Epidermal melanocyte (primary cell): Measurements from ENCODE around the gene PSME1.
A peak's percentile ranks its signal among the peaks of the same experiment; 100 is the strongest.
"Not testable (repeated sequence)": the region's sequence is repeated elsewhere in the genome, so short reads cannot be mapped to it uniquely, and the experiment has no call there.

Experiments
- DNase-seq: peaks from one replicate; pipeline ENCODE4 v3.0.0; 2011; ENCODE audit warnings: low spot score; ENCODE audit not compliant: insufficient read length

The PSME1 gene

DNA sequence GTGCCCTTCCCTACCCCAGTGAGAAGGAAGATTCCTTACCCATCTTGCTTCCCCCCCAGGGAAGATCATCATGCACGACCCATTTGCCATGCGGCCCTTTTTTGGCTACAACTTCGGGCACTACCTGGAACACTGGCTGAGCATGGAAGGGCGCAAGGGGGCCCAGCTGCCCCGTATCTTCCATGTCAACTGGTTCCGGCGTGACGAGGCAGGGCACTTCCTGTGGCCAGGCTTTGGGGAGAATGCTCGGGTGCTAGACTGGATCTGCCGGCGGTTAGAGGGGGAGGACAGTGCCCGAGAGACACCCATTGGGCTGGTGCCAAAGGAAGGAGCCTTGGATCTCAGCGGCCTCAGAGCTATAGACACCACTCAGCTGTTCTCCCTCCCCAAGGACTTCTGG is 32.5 kb upstream of the PSME1 start:
- DNase-seq = no peak

DNA sequence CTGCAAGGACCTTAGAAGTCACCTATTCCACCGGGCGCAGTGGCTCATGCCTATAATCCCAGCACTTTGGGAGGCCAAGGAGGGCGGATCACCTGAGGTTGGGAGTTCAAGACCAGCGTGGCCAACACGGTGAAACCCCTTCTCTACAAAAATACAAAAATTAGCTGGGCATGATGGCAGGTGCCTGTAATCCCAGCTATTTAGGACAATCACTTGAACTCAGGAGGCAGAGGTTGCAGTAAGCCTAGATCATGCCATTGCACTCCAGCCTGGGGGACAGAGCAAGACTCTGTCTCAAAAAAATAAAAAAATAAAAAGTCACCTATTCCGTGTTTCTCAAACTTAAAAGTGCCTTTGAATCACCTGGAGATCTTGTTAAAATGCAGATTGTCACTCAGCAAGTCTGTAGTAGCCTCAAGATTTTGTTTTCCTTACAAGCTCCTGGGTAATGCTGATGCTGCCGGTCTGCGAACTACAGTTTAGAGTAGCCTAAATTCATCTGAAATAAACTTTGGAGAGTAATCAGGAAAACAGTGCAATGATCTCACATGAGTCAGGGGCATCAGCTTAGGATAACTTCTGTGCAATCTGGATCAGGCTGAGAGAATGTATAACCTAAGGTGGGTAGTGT is 30.3 kb upstream of the PSME1 start:
- not testable (repeated sequence) for DNase-seq

DNA sequence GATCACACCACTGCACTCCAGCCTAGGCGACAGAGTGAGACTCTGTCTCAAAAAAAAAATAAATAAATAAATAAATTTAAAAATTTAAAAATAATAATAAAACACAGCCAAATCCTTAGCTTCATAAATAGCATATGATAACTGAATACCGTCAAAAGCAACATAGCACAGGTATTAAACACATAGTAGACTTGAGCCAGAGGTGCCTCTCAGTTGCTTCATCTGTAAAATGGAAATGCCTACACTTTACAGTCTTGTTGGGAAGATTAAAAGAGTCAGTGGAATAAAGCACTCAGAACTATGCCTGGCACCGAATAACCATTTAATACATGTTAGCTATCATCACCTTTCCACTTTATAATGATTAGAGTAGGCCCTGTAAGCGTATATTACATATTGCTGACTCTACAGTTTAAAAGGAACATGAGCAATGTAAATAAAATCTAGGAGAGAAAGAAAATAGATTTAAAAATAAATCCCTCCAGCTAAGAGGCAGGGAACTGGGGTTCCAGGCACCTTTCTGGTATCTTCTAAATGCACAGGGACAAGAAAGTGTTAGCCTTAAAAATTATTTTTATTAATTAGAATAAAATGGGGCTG is 29.2 kb upstream of the PSME1 start:
- no peak for DNase-seq

- no peak for DNase-seq
Measured at GRCh38 chr14:24108336-24108874, 27.6 kb upstream of the PSME1 start.

- no peak for DNase-seq
Measured at GRCh38 chr14:24110060-24110459, 25.9 kb upstream of the PSME1 start.

GRCh38 chr14:24110523-24110922 is 25.5 kb upstream of the PSME1 start:
- no peak for DNase-seq

DNA sequence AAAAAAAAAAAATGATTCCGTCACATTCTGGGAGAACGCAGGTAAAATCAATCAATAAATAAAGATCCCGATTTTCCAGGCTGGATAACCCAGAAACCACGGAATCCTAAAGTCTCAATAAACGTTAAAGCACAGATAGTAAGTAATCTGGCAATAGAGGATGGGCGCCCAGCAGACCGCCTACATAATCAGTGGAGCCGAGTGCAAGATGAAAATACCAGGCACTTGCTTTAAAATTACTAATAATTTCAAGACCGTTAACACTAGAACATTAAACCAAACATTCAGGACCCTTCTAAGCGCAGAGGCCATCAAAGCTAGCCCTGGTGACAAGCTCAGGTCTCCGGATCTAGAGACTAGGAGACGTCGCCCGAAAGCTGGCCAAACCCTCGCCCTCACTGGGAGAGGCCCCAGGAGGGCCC is 22.6 kb upstream of the PSME1 start:
- DNase-seq = no peak

- DNase-seq = peak; percentile 50
Measured at GRCh38 chr14:24113801-24114531, 22.0 kb upstream of the PSME1 start.

DNA sequence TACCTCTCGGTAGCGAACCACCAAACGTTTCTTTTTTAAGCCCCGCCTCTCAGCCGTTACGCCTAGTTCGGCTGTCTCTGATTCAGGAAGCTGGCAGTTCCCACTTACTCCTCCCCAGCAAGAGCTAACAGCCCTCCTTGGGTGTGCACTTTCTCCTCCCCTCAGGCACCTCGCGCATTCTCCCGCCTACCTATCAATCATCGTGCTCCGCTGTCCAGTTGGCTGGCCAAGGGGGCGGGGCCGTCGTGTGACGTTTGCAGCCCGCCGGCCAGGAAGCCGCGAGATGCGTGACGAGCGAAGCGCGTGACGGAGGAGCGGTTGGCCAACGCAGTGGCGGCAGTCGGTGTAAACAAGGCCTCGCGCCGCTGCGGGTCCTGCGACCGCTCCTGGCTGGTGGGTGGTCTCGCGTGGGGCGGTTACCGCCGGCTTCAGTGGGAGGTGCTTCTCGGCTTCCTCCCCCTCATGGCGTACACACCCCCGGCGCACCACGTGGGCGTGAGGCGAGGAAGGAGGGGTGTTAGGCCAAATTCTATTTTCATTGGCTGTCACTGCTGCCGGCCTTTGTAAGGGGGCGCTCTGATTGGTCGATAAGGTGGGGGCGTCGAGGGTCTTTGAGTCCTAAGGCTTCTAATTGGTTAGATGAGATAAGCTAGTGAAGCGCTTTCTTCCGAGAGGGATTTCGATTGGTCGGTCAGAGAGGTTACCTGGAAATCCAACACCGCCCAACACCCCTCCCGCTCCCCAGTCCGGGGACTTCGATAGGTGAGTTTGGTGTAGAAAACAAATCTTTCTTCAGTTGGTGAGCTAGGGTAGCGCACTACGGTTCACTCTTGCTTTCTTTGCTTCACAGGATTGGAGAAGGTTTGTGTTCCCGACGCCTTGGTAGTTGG is 21.2 kb upstream of the PSME1 start, which contains the start of the genes DCAF11 and NRL:
DCAF11 (plus strand) TSS at position 246 of the 890 bp plus-strand sequence. CDS start 818 bp downstream, outside the sequence.
NRL (minus strand) TSS at position 418 of the 890 bp plus-strand sequence. CDS start 32,101 bp downstream, outside the sequence.
- peak; percentile 99 for DNase-seq

GRCh38 chr14:24115422-24116127 is 20.4 kb upstream of the PSME1 start:
- DNase-seq = no peak

- DNase-seq = no peak
Measured at GRCh38 chr14:24116128-24116814, 19.7 kb upstream of the PSME1 start.

GRCh38 chr14:24117179-24117578 is 18.8 kb upstream of the PSME1 start:
- no peak for DNase-seq

DNA sequence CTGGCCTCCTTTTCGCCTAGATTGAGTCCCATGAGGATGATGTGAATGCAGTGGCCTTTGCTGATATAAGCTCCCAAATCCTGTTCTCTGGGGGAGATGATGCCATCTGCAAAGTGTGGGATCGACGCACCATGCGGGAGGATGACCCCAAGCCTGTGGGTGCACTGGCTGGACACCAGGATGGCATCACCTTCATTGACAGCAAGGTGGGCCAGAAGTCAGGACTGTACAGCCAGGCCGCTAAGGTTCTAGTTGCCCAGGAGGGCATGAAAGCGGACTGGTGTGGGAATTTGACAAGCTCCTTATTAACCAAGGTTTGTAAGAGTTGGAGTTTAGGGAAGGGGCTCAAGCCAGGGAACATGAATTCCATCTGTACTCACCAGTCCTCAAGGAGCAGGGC is 16.3 kb upstream of the PSME1 start:
- no peak for DNase-seq

GRCh38 chr14:24121210-24121609 is 14.8 kb upstream of the PSME1 start:
- DNase-seq = no peak

DNA sequence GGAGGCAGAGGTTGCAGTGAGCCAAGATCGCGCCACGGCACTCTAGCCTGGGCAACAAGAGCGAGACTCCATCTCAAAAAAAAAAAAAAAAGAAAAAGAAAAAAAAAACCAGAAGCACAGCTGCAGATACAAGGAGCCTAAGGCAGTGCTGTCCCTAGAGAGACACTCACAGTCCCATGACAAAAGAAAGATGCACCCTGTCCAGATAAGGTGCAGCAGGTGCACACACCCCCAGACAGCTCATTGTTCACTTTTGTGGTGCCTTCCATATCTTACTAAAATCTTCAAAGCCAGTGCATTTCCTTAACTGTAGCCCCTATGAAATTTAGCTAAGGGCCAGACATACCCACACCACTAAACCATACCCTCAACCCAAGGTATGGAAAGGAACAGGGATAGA is 13.6 kb upstream of the PSME1 start:
- DNase-seq = no peak

GRCh38 chr14:24122898-24123297 is 13.1 kb upstream of the PSME1 start:
- DNase-seq = no peak

- no peak for DNase-seq
Measured at GRCh38 chr14:24123424-24124417, 12.3 kb upstream of the PSME1 start.

DNA sequence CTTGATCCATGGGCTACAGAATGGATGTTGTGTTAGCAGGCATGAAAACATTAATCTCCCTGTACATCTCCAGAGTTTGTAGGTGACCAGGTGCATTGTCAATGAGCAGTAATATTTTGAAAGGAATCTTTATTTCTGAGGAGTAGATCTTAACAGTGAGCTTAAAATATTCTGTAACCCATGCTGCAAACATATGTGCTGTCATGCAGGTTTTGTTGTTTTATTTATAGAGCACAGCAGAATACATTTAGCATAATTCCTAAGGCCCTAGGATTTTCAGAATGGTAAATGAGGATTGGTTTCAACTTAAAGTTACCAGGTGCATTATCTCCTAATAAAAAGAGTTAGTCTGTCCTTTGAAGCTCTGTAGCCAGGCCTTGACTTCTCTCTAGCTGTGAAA is 9.1 kb upstream of the PSME1 start:
- DNase-seq = no peak

GRCh38 chr14:24127673-24128072 is 8.3 kb upstream of the PSME1 start:
- DNase-seq = no peak
